ENCODE results near the gene ZNF555.

The ZNF555 gene

DNA sequence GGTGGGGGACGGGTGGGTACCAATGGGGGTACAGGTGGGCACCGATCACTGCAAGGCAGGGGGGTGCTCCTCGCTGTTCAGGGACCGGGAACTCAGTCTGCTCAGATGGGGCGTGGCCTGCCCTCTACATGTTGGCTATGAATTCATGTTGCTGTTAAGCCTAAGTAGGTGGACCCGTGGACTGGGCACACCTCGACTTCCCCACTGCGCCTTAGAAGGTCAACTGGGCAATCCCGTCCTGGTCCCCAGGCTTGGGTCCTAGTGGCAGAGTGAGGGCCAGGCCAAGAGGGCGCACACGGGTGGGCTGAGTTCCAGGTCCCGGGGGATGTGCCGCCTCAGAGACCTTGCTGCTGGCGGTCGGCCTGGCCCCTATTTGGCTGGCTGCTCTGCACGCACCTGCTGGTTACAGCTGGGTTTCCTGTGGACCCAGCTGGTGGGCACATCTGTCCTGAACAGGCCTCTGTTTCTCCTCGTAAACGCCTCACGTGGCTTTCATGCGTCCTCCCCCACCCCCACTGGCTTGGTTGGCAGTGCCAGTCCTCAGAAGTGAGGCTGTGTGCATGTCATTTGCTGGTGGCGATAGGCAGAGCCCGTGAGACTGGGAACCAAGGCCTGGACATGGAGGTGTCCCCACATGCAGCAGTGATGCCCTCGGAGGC, 35.2 kb upstream of the ZNF555 start:
- TF ChIP-seq, protein P1, sequence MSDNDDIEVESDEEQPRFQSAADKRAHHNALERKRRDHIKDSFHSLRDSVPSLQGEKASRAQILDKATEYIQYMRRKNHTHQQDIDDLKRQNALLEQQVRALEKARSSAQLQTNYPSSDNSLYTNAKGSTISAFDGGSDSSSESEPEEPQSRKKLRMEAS (IDR thresholded peaks at IDR 0.05; ENCODE audit: low read depth, low read length) = no peak
- no peak for TF ChIP-seq MYC (IDR thresholded peaks at IDR 0.05; ENCODE audit: low read depth, low read length)
- TF ChIP-seq, protein P2, sequence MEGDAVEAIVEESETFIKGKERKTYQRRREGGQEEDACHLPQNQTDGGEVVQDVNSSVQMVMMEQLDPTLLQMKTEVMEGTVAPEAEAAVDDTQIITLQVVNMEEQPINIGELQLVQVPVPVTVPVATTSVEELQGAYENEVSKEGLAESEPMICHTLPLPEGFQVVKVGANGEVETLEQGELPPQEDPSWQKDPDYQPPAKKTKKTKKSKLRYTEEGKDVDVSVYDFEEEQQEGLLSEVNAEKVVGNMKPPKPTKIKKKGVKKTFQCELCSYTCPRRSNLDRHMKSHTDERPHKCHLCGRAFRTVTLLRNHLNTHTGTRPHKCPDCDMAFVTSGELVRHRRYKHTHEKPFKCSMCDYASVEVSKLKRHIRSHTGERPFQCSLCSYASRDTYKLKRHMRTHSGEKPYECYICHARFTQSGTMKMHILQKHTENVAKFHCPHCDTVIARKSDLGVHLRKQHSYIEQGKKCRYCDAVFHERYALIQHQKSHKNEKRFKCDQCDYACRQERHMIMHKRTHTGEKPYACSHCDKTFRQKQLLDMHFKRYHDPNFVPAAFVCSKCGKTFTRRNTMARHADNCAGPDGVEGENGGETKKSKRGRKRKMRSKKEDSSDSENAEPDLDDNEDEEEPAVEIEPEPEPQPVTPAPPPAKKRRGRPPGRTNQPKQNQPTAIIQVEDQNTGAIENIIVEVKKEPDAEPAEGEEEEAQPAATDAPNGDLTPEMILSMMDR (IDR thresholded peaks at IDR 0.05; ENCODE audit: low read depth, low read length) = no peak
- no peak for TF ChIP-seq POLR2A (IDR thresholded peaks at IDR 0.05; ENCODE audit: extremely low read depth, insufficient read length)

DNA sequence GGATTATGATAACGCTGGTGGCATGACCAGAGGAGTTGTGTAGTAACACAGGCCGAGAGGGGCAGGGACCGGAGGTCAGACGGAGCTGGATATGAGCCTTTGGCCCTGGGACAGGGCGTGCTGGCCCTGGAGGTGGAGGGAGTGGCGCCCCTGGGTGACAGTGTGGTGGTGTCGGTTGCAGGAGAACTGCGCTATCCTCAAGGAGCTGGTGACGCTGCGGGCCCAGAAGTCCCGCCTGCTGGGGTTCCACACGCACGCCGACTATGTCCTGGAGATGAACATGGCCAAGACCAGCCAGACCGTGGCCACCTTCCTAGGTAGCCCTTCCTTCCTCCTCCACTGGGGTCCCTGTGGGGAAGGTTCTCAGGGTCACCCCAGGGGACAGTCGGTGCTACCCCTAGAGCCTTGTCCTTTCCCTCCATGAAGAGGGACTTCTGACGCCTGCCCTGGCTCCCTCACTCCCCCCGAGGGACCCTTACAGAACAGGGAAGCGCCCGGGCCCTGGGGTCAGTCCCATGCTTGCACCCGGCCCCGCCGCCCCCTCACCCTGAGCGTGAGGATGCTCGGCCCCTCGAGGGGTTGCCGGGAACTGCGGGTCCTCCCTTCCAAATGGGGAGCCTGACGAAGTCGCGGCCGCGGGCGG, 34.4 kb upstream of the ZNF555 start:
- DNase-seq (ENCODE audit: low read depth) = no peak
- H3K4me3 ChIP-seq (ENCODE audit: low read depth, low read length) = no peak overlapping the region

More for the DNA sequence above, 35.2 kb upstream of the ZNF555 start:
- DNase-seq (ENCODE audit: low read depth) = no peak
- no peak overlapping the region for H3K4me3 ChIP-seq (ENCODE audit: low read depth, low read length)

DNA sequence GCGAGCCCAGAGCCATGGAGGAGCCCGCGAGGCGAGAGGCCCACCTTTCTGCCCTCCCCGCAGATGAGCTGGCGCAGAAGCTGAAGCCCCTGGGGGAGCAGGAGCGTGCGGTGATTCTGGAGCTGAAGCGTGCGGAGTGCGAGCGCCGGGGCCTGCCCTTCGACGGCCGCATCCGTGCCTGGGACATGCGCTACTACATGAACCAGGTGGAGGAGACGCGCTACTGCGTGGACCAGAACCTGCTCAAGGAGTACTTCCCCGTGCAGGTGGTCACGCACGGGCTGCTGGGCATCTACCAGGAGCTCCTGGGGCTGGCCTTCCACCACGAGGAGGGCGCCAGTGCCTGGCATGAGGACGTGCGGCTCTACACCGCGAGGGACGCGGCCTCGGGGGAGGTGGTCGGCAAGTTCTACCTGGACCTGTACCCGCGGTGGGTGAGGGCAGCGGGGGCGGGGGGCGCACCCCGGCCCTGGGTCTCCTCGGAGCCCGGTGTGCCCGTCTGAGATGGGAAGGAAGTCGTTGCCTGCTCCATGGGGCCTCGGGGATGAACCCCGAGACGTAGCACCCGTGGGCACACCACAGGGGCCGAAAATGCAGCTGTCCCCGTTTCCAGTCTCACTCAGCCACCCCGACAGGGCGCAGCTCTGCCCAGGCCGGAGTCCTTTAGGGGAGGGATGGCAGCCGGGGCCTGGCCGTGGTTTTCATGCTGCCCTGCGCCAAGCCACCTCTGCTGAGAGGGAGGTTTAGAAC, 33.7 kb upstream of the ZNF555 start:
- H3K4me3 ChIP-seq (ENCODE audit: low read depth, low read length) = no peak overlapping the region
- TF ChIP-seq, protein P1 (IDR thresholded peaks at IDR 0.05; ENCODE audit: low read depth, low read length) = no peak
- DNase-seq (ENCODE audit: low read depth) = no peak

More for the DNA sequence above, 34.4 kb upstream of the ZNF555 start:
- TF ChIP-seq MYC (IDR thresholded peaks at IDR 0.05; ENCODE audit: low read depth, low read length) (no peak), POLR2A (IDR thresholded peaks at IDR 0.05; ENCODE audit: extremely low read depth, insufficient read length) (no peak)
- TF ChIP-seq, protein P2 (IDR thresholded peaks at IDR 0.05; ENCODE audit: low read depth, low read length) = no peak
- TF ChIP-seq, protein P1 (IDR thresholded peaks at IDR 0.05; ENCODE audit: low read depth, low read length) = no peak

DNA sequence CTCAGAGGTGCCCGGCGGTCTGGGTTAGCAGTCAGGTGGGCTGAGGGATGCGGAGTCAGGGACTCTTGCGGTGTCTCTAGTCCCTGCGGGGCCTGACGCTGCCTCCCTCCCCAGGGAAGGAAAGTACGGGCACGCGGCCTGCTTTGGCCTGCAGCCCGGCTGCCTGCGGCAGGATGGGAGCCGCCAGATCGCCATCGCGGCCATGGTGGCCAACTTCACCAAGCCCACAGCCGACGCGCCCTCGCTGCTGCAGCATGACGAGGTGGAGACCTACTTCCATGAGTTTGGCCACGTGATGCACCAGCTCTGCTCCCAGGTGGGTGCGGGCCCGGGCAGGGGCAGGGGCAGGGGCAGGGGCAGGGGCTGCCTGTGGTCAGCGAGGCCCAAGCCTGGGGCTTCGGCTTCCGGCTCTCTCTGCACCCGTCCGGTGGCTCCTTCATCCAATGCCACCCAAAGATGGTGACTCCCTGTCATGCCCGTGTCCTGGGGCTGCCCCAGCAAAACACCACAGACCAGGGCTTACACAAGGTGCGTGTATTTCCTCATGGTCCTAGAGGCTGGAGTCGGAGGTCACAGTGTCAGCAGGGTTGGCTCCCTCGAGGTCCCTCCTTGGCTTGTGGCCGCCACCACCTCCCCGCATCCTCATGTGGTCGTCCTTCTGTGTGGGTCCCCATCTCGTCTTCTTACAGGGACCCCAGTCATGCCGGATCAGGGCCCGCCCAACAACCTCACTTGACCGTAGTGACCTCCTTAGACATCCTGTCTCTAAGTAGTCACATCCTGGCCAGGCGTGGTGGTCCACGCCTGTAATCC, 32.9 kb upstream of the ZNF555 start:
- H3K4me3 ChIP-seq (ENCODE audit: low read depth, low read length) = no peak overlapping the region
- DNase-seq (ENCODE audit: low read depth) = no peak
- TF ChIP-seq, protein P1 (IDR thresholded peaks at IDR 0.05; ENCODE audit: low read depth, low read length) = no peak
- TF ChIP-seq MYC (IDR thresholded peaks at IDR 0.05; ENCODE audit: low read depth, low read length) (no peak), POLR2A (IDR thresholded peaks at IDR 0.05; ENCODE audit: extremely low read depth, insufficient read length) (no peak)
- TF ChIP-seq, protein P2 (IDR thresholded peaks at IDR 0.05; ENCODE audit: low read depth, low read length) = no peak

DNA sequence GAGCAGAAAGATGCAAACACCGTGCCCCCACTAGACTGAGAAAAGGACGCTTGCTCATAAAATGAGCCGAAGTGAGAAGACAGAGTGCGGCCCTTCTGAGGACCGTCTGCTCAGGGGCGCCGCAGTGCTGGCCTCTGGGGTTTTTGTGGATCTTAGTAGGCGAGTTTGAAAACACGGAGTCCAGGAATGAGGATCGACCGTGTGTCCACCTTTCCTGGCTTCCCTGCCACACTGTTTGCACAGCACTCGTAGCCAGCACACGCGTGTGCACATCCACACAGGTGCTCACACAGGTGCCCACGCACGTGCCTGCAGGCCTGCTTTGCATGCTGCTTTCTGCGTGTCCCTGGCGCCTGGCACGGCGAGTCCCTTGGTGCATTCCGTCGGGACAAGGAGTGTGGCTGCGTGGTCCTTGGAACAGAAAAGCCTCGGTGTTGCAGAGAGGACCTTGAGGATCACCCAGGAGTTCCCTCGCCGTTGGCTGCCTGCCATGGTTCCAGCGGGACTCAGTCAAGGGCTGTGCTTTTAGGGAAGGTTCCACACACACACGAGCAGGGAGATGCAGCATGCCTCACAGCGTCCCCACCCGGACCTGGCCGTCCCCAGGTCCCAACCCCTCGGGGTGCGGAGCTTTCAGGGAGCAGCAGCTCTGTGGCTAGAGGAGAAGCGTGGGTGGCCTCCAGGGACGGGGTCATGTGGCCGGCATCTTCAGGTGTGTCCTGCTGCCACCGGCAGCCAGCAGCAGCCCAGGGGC, 31.7 kb upstream of the ZNF555 start:
- TF ChIP-seq, protein P1 (IDR thresholded peaks at IDR 0.05; ENCODE audit: low read depth, low read length) = no peak
- TF ChIP-seq MYC (IDR thresholded peaks at IDR 0.05; ENCODE audit: low read depth, low read length) = no peak
- TF ChIP-seq POLR2A (IDR thresholded peaks at IDR 0.05; ENCODE audit: extremely low read depth, insufficient read length) = no peak
- TF ChIP-seq, protein P2 (IDR thresholded peaks at IDR 0.05; ENCODE audit: low read depth, low read length) = no peak
- H3K4me3 ChIP-seq (ENCODE audit: low read depth, low read length) = no peak overlapping the region

More for the DNA sequence above, 31.7 kb upstream of the ZNF555 start:
- DNase-seq (ENCODE audit: low read depth) = no peak
